B cell (primary cell): ENCODE results near the gene BCL11A. TPM values are rescaled to one million over a fixed set of nuclear protein-coding genes. Genes with fewer than 3 reads are reported as not detected.
A peak's percentile ranks its signal among the peaks of the same experiment; 100 is the strongest.

ENCODE experiments used
- ATAC-seq: fragments of 200-7000 bp; cut with Tn5 transposase; one replicate; pipeline ENCODE4 v1.10.0; 2021; ENCODE audit warnings: low read depth, mild to moderate bottlenecking, moderate number of reproducible peaks, moderate library complexity
- CTCF ChIA-PET: fragments of 350-600 bp; sonication (Branson Sonifier 250); formaldehyde crosslinking; loops from one replicate; lab custom pipeline; 2021; ENCODE audit warnings: antibody characterized with exemption, inconsistent platforms; lab: Charles Lee
- POLR2A ChIA-PET: fragments of 350-600 bp; sonication (Branson Sonifier 250); formaldehyde crosslinking; loops from one replicate; lab custom pipeline; 2021; ENCODE audit warnings: antibody characterized with exemption; lab: Charles Lee
- DNase-seq: peaks from one replicate; pipeline ENCODE4 v3.0.0; 2013
- H2AFZ ChIP-seq: 2 replicates; pipeline ENCODE4 v1.6.1; 2012; ENCODE audit warnings: mild to moderate bottlenecking, low read depth, low read length; ENCODE audit not compliant: insufficient read depth, poor library complexity, severe bottlenecking
- H3K27ac ChIP-seq, 2 donors: 1 replicate in 1 of 2; 2 replicates in 1 of 2; pipeline ENCODE4 v1.5.1; 2012 to 2013; ENCODE audit warnings: low read length in 2 of 2, mild to moderate bottlenecking in 2 of 2, moderate library complexity in 1 of 2
- H3K27me3 ChIP-seq, 4 experiments: fragments of 200-600 bp in 1 of 4; sonication (generic) in 1 of 4; replicated peaks in 1 of 4; 1 replicate in 2 of 4; 2 replicates in 2 of 4; pipeline versions ENCODE4 v1.6.1 to v1.7.0; 2013 to 2016; ENCODE audit warnings: low read length in 3 of 4, mild to moderate bottlenecking in 2 of 4, mixed read lengths in 1 of 4, moderate library complexity in 1 of 4; ENCODE audit not compliant: insufficient read depth in 4 of 4, control insufficient read depth in 3 of 4; ENCODE audit errors: control extremely low read depth in 1 of 4
- H3K36me3 ChIP-seq, 2 experiments: replicated peaks in 1 of 2; 1 replicate in 1 of 2; 2 replicates in 1 of 2; pipeline versions ENCODE4 v1.6.1 to v1.7.1; 2013; ENCODE audit warnings: low read length in 1 of 2; ENCODE audit not compliant: insufficient read depth in 2 of 2, control insufficient read depth in 1 of 2; ENCODE audit errors: control extremely low read depth in 1 of 2, extremely low read depth in 1 of 2
- H3K4me1 ChIP-seq, 2 donors: fragments of 200-600 bp in 1 of 2; sonication (generic) in 1 of 2; 1 replicate in 1 of 2; 2 replicates in 1 of 2; pipeline versions ENCODE4 v1.5.1 to v1.6.1; 2013 to 2017; ENCODE audit warnings: low read length in 2 of 2; ENCODE audit not compliant: control insufficient read depth in 2 of 2, insufficient read depth in 2 of 2
- H3K4me2 ChIP-seq: replicated peaks from 2 replicates; pipeline ENCODE3; 2012; ENCODE audit warnings: mild to moderate bottlenecking, low read depth, low read length; ENCODE audit not compliant: poor library complexity, severe bottlenecking
- H3K4me3 ChIP-seq, 5 experiments: fragments of 200-600 bp in 1 of 5; sonication (generic) in 1 of 5; 1 replicate in 3 of 5; 2 replicates in 2 of 5; pipeline versions ENCODE4 v1.5.1 to v1.7.0; 2011 to 2016; ENCODE audit warnings: low read length in 4 of 5, mild to moderate bottlenecking in 4 of 5, low read depth in 2 of 5, control low read depth in 1 of 5, moderate library complexity in 1 of 5; ENCODE audit not compliant: insufficient read depth in 1 of 5; ENCODE audit errors: control extremely low read depth in 1 of 5, extremely low read depth in 1 of 5
- H3K79me2 ChIP-seq: fragments of 200-600 bp; sonication (generic); one replicate; pipeline ENCODE4 v1.6.0; 2016; ENCODE audit warnings: low read length; ENCODE audit not compliant: control insufficient read depth, insufficient read depth
- H3K9ac ChIP-seq: fragments of 200-600 bp; sonication (generic); 2 replicates; pipeline ENCODE4 v1.6.1; 2017; ENCODE audit warnings: mild to moderate bottlenecking, low read length, moderate library complexity
- H3K9me3 ChIP-seq, 3 donors: one replicate each; pipeline versions ENCODE4 v1.6.1 to v1.7.1; 2013; ENCODE audit warnings: low read length in 2 of 3; ENCODE audit not compliant: control insufficient read depth in 2 of 3, insufficient read depth in 1 of 3; ENCODE audit errors: control extremely low read depth in 1 of 3
- H4K20me1 ChIP-seq: 2 replicates; pipeline ENCODE4 v1.6.0; 2012; ENCODE audit warnings: mild to moderate bottlenecking, low read length; ENCODE audit not compliant: insufficient read depth, control insufficient read depth, poor library complexity, severe bottlenecking
- H3K27ac Mint-ChIP-seq: one replicate; pipeline ENCODE4 v1.8.0; 2021; ENCODE audit warnings: mixed read lengths
- H3K27me3 Mint-ChIP-seq: one replicate; pipeline ENCODE4 v1.8.0; 2021; ENCODE audit warnings: mixed read lengths
- H3K4me1 Mint-ChIP-seq: one replicate; pipeline ENCODE4 v1.8.0; 2021; ENCODE audit warnings: mixed read lengths
- H3K4me3 Mint-ChIP-seq: one replicate; pipeline ENCODE4 v1.8.0; 2021; ENCODE audit warnings: mixed read lengths
- H3K9me3 Mint-ChIP-seq: one replicate; pipeline ENCODE4 v1.8.0; 2022; ENCODE audit warnings: mixed read lengths; ENCODE audit not compliant: insufficient read depth
- EZH2 ChIP-seq: IDR thresholded peaks from 2 replicates; pipeline ENCODE4 v1.6.1; 2012; ENCODE audit warnings: borderline replicate concordance, low read depth, mild to moderate bottlenecking, moderate library complexity, low read length; ENCODE audit not compliant: insufficient read depth, poor library complexity, severe bottlenecking
- WGBS: methylation state at CpG from one replicate; pipeline ENCODE4 v1.1.5; 2013; ENCODE audit warnings: missing lambda C conversion rate; ENCODE audit not compliant: insufficient coverage; 5-methylcytosine and 5-hydroxymethylcytosine counted together
- intact Hi-C: fragments of 100-400 bp; cut with micrococcal nuclease; formaldehyde crosslinking; loops from one replicate; pipeline ENCODE4 v1.10.0; 2022
- polyA plus RNA-seq: library from polyadenylated mRNA; depleted of rRNA; stranded (reverse); fragments of >200 nt; gene quantifications from 2 replicates; pipeline ENCODE4 v1.2.3, GENCODE V29; 2012
- total RNA-seq, 2 donors: library from RNA; stranded (reverse); fragments of 120-200 nt in 1 of 2; gene quantifications; 1 replicate in 1 of 2; 2 replicates in 1 of 2; pipeline versions ENCODE4 v1.2.3 to v1.2.4, GENCODE V29; 2013 to 2022
- TF ChIP-seq, protein P1 (sequence below): fragments of 200-600 bp; IDR thresholded peaks from one replicate; pipeline ENCODE4 v1.8.0; 2022; ENCODE audit warnings: antibody characterized with exemption, mild to moderate bottlenecking

Gene BCL11A
- total and polyA plus RNA-seq, 2 donors (not counting 1 experiment from before 2014, with no cell fraction given) = 81.8 to 383 TPM

DNA sequence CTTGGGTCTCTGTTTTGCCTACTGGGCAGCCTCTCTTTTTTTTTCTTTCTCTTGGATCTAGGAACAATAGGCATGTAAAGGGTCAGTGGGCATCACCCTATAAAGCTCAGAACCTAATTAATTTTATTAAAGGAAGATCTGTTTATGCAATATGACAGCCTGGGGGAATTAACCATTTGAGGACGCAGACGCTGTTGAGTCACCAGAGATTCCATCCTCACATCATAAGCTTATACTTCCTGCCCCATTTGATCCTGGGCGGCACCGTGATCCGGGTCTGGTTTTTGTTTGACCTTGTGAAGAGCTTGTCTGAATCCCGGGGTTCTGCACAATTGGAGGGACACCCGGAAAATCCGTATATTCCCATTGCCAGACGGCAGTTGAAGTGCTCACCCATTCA is 16.8 kb upstream of the BCL11A start:
- Mint-ChIP-seq H3K27ac (no peak overlapping the region), H3K27me3 (peaks cover 16% of the 10 kb centered on the region), H3K4me1 (peaks cover 10% of the 10 kb centered on the region), H3K4me3 (no peak overlapping the region), H3K9me3 (no peaks in the 10 kb centered on the region)
- Histone ChIP-seq H4K20me1 (no peaks in the 10 kb centered on the region), H2AFZ (no peak overlapping the region), H3K27ac (no peak overlapping the region), H3K79me2 (peaks cover 13% of the 10 kb centered on the region), H3K4me2 (peak overlapping the region; percentile 84), H3K27me3 (peaks cover 0 to 24% (median 21%) of the 10 kb centered on the region in 4 experiments), H3K36me3 (no peaks in the 10 kb centered on the region), H3K4me1 (peaks cover 20 to 27% of the 10 kb centered on the region in 2 donors), H3K9me3 (no peaks in the 10 kb centered on the region), H3K4me3 (peak overlapping the region in 4 of 5 experiments; percentile 42 to 77 (median 66)), H3K9ac (peak overlapping the region; percentile 68)
- intact Hi-C loops = no loop called here
- WGBS = 0% methylated on average over 7 of the region's 9 CpGs
- CTCF ChIA-PET = interaction anchor here (0.9 to 7.0 kb wide), 8 partner anchors 9 to 1545 kb away, joined by 3 to 63 read pairs (median 10); no protein-coding TSS in a partner anchor
- ATAC-seq (no peak), DNase-seq (no peak)
- no peak for TF ChIP-seq EZH2
- TF ChIP-seq, protein P1, sequence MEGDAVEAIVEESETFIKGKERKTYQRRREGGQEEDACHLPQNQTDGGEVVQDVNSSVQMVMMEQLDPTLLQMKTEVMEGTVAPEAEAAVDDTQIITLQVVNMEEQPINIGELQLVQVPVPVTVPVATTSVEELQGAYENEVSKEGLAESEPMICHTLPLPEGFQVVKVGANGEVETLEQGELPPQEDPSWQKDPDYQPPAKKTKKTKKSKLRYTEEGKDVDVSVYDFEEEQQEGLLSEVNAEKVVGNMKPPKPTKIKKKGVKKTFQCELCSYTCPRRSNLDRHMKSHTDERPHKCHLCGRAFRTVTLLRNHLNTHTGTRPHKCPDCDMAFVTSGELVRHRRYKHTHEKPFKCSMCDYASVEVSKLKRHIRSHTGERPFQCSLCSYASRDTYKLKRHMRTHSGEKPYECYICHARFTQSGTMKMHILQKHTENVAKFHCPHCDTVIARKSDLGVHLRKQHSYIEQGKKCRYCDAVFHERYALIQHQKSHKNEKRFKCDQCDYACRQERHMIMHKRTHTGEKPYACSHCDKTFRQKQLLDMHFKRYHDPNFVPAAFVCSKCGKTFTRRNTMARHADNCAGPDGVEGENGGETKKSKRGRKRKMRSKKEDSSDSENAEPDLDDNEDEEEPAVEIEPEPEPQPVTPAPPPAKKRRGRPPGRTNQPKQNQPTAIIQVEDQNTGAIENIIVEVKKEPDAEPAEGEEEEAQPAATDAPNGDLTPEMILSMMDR = no peak
- POLR2A ChIA-PET = interaction anchor here (0.7 to 1.1 kb wide), 2 partner anchors 14 to 16 kb away, joined by 7 read pairs; no protein-coding TSS in a partner anchor

DNA sequence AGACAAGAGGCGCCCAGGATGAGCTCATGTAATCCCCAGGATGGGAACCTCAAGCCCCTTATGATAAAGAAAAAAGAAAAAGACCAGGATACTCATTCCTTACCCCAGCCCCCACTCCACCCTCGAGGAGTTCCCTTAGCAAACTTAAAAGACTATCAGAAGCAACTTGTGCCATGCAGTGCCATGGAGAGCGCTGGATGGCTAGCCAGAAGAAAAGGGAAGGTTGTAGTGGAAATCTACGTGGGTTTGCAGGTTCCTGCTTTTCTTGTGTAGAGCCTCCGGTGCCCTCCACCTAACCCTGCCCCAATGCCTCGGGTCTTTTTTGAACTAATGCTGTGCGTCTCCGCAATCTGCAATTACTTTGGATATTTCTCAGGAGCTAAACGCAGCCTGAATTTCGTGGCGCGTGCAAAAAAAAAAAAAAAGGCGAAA is 16.2 kb upstream of the BCL11A start:
- peak; percentile 57 for ATAC-seq

More for the DNA sequence above, 16.2 kb upstream of the BCL11A start:
- H3K79me2 ChIP-seq = peaks cover 13% of the 10 kb centered on the region
- ChIA-PET CTCF (interaction anchor here (0.9 to 7.0 kb wide), 10 partner anchors 9 to 1545 kb away, joined by 3 to 63 read pairs (median 8); partner anchors contain the start of gene BCL11A), POLR2A (interaction anchor here (0.6 to 1.0 kb wide), 3 partner anchors 12 to 91 kb away, joined by 4 to 7 read pairs (median 5); no protein-coding TSS in a partner anchor)
- H3K4me1 Mint-ChIP-seq = peaks cover 13% of the 10 kb centered on the region
- H3K27ac ChIP-seq = peak overlapping the region in 1 of 2 donors; percentile 18
- H3K27ac Mint-ChIP-seq = no peak overlapping the region
- H3K27me3 ChIP-seq = peaks cover 0 to 24% (median 21%) of the 10 kb centered on the region in 4 experiments
- H3K9ac ChIP-seq = peak overlapping the region; percentile 68
- H3K4me3 Mint-ChIP-seq = no peak overlapping the region
- H3K4me3 ChIP-seq = peak overlapping the region; percentile 42 to 77 (median 67)
- peak overlapping the region; percentile 71 for H2AFZ ChIP-seq
- no peaks in the 10 kb centered on the region for H3K9me3 Mint-ChIP-seq
- H3K27me3 Mint-ChIP-seq = peaks cover 16% of the 10 kb centered on the region
- DNase-seq = peak; percentile 54
- H3K4me1 ChIP-seq = peaks cover 20 to 31% of the 10 kb centered on the region in 2 donors
- intact Hi-C loops = no loop called here
- peak overlapping the region; percentile 84 for H3K4me2 ChIP-seq
- no peaks in the 10 kb centered on the region for H3K9me3 ChIP-seq
- no peak for TF ChIP-seq EZH2
- TF ChIP-seq, protein P1 = no peak
- H3K36me3 ChIP-seq = no peaks in the 10 kb centered on the region
- WGBS = 0% methylated on average over 4 of the region's 13 CpGs
- no peaks in the 10 kb centered on the region for H4K20me1 ChIP-seq
